CD4-positive, alpha-beta T cell treated with Interleukin-4 for 1 hour (primary cell): Measurements from ENCODE around the gene DIP2C.
"Not testable (repeated sequence)": the region's sequence is repeated elsewhere in the genome, so short reads cannot be mapped to it uniquely, and the experiment has no call there.

Experiments used
- DNase-seq, 2 donors: peaks; one replicate each; pipeline ENCODE4 v3.0.0-alpha.2; 2020 to 2022

DIP2C gene

DNA sequence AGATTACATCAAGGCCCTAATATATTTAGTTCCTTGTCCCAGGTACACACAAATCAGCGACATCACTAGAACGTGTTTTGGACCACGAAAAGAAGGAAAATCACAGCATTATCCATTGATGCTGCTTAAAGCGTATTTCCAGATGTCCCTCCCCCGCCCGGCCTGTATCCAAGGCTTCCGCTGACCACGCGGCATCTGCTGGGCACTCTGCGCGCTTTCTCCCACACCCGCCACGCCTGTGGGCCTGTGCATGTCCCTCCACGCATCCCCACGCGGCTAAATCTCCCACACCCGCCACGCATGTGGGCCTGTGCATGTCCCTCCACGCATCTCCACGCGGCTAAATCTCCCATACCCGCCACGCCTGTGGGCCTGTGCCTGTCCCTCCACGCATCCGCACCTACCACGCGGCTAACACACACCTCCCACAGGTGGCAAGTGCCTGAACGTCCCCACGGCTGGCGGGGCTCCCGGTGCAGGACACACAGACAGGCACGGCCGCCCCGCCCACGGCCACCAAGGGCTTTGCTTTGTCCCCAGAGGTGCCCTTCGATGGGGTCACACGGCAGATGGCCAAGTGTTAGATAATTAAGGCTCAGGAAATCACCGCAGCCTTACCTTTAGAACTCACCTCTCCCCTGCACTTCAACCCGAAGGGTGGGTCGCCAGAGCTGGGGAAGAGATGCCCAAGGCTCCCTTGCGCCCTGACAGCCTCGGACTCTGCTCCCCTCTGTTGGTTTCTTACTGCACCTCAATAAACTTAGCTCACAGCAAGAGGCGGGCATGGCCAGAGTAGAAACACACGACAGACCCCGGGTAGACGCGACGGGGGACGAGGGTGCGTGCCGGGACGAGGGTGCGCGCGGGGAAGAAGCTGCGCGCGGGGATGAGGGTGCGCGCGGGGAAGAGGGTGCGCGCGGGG is 49.5 kb downstream of the DIP2C start:
- DNase-seq = no peak

DNA sequence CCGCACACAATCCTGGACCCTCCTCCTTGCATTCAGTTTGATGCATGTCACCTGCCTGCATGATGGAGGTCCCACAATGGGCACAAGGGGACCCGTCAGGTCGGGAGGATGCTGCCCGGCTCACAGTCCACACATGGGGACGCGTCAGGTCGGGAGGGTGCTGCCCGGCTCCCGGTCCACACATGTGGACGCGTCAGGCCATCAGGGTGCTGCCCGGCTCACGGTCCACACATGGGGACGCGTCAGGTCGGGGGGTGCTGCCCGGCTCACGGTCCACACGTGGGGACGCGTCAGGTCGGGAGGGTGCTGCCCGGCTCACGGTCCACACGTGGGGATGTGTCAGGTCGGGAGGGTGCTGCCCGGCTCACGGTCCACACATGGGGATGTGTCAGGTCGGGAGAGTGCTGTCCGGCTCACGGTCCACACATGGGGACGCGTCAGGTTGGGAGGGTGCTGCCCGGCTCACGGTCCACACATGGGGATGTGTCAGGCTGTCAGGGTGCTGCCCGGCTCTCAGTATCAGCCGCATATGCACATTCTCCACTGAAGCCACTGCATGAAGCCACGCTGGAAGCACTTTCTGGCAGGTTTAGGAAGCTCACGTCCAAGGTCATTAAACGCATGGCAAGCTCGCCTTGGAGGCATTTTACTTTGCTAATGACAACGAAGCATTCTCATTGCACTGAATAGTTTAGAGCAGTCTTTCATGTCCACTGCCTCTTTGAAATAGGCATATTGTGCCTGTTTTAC is 50.3 kb downstream of the DIP2C start:
- no peak for DNase-seq

DNA sequence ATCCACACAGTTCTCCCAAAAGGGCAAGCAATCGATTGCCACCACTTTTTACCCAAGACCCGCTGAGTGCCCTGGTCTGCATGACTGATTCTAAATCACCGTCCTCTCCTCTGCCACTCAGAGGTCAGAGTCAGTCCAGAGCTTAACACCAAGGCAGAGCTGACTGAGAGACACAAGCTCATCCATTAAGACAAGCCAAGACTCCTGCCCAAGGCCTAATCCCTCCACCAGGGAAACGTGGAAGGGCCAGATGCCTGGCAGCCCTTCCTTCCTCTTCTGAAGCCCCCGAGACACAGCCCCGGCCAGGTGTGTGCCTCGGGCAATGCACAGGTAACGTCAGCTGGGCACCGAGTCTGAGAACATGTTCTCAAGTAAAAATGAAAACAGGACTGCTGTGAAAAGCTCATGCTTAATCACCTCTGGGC is 51.7 kb downstream of the DIP2C start:
- no peak for DNase-seq

DNA sequence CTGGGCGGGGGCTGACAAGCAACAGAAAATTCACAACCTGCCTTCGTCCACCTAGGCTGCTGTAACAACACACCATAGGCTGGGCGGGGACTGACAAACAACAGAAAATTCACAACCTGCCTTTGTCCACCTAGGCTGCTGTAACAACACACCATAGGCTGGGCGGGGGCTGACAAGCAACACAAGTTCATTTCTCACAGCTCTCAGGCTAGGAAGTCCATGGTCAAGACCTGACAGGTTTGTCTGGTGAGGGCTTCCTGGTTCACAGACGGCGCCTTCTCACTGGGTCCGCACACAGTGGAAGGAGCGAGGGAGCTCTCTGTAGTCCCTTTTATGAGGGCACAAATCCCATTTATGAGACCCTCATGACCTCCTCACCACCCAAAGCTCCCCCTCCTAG is 52.2 kb downstream of the DIP2C start:
- DNase-seq = no peak

DNA sequence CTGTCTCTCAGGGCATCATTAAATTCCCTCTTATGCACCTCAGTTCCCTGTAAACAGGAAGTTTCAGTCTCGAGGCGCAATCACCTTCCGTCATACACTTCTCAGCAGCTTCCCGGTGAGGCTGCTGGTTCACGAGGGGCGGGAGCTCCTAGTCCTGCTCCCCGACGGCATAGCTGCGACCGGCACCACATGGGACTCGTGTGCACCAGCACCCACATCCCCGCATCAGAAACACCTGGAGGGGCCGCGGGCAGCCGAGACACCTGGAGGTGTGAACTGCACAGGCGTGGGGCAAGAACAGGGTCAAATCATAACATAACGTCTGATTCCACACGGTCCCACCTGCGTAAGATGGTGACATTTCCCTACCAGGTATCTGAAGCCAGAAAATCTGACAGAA is 52.7 kb downstream of the DIP2C start:
- no peak for DNase-seq

DNA sequence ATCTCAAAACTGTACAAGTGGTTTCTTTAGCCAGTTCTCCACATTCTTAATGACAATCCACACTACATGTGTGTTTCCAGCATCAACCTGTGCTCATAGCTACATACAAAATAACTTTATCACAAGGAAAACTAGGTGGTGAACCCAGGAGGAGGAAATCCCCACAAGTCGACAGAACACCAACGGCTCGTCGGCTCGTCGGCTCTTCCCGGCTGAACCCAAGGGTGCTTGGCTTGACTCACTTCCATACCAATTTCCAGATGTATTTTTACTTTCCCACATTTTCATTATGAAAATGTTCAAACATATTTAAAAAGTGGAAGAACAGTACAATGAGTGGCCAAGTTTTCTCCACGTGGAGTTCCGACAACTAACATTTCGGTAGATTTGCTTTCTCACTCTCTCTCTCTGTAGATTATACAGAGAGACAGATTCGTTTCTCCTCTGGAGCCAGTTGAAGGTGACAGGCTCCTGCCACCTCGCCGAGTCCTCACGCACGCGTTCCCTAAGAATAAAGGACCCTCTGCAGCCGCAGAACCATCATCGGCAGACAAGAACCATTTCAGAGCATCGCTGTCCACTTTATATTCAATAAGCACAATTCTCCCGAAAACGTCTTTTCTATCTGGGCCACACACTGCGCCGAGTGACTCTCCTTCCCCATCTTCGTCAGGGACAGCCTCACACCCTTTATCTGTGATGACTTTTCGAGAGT is 53.3 kb downstream of the DIP2C start:
- DNase-seq = no peak

DNA sequence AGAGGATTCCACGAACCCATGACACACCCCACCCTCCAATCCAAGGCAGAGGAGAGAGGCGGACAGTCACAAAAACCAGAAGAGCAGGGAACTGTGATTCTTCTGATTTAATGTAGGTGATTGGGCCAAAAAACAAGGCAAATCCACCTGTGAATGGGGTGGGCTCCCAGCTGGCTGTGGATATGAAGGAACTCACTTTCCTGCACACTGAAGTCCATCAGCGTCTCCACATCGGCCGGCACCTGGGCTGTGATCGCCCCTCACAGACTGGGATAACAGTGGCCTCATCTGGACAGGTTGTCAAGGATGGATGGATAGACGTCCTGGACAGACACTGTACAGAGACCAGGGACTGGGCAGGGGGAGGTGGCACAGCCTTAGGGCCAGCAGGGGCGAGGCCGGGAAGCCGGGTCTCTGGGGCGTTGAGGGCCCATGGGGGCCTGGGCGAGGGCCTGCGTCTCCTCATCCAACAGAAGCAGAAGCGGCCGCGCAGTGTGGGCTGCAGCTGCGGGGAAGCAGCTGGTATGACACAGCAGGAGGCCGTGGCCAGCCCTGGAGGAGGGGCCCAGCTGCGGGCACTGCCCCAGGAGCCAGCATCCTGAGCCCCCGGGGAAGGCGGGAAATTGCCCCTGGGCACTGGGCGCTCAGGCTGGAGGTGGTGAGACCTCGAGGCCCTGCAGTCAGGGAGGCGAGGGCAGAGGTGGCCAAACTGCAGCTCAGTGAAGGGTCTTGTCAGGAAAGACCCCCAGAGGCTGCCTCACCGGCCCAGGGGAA is 54.2 kb downstream of the DIP2C start:
- no peak for DNase-seq

DNA sequence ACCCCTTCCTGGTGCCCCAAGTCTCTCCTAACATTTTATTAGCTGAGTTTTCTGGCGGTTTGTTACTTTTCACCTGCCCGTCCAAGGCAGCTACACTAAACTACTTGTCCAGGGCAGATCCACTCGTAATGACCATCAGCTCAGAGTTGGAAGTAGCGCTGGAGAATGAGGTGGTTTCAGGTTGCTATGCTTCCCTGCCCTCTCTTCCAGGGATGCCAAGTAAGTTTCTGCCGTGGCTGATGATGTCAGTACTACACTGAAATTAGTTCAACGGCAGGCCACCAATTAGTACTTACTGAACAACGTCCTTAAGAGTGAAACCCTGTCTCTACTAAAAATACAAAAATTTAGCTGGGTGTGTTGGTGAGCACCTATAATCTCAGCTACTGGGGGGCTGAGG is 55.2 kb downstream of the DIP2C start:
- no peak for DNase-seq

DNA sequence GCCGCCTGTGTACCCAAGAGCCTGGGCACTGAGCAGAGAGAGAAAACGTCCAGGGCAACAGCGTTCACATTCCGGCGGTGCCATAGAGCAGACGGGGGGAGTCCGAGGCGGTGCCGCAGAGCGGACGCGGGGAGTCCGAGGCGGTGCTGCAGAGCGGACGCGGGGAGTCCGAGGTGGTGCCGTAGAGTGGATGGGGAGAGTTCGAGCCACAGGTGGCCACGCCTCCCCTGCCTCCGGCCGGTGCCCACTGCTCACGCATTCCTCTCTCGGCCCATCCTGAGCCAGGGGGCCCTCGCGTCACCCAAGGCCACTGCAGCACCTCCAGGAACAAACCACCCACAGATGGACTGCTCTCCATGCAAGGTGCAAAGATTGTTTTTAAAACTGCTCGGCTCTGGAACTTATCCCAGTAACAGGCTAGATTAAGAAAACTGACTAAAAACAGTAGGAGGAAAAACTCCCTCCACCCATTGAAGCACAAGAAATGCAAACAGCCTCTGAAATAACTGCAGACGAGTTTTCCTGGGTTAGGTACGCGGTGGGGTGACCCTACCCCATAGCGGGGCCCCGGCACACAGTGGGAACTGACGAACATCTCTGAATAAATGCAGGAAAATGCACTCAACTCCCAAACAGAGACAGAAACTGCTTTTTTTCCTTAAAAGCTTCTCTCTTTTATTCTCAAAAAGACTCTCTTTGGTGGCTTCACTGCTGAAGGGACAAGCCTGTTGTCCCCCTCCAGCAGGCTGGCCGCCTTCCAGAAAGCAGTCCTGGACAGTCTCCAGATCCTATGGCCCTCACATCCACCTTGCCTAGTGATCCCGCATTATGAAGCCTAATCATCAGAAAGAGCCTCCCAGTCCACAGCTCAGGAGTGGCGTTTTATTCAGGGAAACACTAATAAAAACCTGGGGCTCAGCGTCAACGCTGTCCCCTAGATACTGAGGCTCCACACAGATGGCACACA is 55.9 kb downstream of the DIP2C start:
- DNase-seq = no peak

DNA sequence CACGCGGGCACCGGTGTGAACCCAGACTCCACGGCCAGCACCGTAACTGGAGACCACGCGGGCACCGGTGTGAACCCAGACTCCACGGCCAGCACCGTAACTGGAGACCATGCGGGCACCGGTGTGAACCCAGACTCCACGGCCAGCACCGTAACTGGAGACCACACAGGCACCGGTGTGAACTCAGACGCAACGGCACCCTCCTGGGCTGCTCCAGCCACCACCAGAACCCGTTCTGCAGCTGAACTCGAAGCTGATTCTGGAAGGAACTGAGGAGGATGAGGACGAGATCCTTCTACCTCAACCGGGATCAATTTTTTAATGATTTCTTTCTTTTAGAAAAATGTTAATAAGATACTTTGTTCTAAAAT is 56.7 kb downstream of the DIP2C start:
- DNase-seq = not testable (repeated sequence)

DNA sequence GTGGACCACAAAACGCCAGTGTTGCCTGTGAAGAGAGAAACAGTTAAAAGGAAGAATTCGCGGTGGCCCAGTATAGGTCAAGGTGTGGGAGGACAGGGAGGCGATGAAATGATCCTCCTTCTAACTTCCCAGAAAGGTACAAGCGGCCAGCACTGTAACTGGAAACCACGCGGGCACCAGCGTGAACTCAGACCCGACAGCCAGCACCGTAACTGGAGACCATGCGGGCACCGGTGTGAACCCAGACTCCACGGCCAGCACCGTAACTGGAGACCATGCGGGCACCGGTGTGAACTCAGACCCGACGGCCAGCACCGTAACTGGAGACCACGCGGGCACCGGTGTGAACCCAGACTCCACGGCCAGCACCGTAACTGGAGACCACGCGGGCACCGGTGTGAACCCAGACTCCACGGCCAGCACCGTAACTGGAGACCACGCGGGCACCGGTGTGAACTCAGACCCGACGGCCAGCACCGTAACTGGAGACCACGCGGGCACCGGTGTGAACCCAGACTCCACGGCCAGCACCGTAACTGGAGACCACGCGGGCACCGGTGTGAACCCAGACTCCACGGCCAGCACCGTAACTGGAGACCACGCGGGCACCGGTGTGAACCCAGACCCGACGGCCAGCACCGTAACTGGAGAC is 57.2 kb downstream of the DIP2C start:
- DNase-seq = not testable (repeated sequence)

DNA sequence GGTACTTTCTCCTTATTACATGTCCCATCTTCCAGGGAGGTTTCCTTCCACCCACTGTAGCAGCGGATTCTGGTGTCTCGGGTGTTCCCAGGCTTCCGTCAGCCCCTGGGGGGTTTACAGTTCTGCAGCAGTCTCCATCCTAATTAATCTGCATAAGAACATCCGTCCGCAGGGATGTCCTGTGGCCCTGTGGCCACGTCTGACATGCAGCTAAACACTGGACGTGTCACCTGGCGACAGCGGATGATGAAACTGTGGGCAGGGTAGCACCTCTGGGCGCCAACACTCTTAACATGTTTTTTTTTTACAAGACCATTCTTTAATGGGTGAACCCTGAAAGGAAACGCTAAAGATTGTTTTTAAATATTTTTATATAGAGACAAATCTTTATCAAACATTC is 58.2 kb downstream of the DIP2C start:
- DNase-seq = no peak

DNA sequence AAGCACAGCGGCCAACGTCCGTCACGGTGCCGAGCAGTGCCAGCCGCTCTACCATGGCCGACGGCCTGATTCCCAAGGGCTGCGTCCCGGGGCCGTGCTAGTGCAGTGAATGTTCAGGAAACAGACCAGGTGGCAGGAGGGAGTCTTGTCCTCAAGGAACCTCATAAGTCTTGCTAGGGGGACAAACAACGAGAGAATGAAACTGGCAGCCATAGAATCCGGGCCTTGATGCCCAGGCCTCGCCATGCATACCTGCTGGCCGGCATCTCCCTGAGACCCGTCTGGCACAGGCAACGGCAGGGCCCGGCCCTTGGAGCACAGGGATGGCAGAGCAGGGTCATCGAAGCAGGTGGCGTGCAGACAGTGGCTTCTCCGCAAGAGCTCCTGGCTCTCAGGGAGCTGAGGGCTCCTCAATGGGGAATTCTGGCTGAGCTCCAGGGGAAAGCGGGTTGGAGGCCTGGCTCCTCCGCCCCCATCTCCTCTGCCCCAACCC is 58.8 kb downstream of the DIP2C start:
- DNase-seq = no peak

DNA sequence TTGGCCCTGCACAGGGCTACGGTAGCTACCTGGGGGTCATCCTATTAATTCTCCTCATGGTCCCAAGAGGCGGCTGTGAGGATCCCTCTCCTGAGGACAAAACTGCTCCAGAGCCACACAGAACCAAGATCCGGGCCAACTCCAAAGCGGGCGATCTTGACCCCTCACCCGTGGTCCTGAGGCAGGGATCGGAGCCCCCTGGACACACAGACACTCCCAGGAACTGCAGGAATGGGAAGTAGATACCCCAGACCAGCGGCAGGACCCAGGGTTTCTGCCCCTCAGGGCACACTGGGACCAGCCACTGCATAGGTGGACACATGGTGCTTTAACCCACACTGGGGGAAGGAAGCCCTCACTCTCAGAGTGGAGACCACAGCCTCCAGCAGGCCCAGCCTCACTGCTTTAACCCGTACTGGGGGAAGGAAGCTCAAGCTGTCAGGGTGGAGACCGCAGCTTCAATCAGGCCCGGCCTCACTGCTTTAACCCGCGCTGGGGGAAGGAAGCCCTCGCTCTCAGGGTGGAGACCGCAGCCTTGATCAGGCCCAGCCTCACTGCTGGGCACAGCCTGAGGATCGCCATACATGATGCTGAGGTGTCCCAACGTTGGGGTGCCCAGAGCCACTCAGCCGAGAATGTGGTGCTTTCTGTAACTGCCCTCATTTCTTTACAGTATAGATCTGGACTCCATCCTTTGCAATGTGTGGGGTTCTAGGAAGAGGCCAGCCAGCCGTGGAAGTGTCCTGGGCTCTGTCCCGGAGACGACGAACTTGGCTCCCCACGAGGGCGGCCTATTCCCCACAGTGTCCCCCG is 60.1 kb downstream of the DIP2C start:
- no peak for DNase-seq

DNA sequence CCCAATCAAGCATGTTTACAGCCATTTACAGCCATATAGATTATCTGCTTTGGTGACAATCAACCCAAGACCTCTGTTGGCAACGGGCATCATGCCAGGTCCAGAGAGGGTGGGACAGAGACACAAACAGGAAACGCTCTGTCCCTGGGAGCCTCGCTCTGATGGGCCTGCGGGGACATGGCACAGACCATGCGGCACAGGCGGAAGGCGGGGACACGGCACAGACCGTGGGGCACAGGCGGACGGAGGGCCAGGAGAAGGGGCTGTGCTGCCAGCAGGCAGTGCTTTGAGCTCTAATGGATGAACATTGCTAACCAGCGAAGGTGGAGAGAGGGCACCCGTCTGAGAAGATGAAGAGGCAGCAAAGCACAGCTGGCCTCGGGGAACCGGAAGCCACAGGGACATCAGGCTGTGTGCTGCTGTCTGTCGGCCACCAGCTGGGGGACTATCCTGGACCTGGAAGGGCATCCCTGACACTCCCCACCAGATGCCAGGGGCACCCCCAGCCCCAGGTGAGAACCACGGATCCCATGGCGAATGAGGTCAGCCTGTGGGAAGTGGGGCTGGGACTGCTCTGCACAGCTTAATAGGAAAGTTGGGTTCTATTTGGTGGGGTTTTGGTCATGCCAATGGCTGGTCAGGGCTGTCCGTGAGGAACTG is 61.0 kb downstream of the DIP2C start:
- no peak for DNase-seq

DNA sequence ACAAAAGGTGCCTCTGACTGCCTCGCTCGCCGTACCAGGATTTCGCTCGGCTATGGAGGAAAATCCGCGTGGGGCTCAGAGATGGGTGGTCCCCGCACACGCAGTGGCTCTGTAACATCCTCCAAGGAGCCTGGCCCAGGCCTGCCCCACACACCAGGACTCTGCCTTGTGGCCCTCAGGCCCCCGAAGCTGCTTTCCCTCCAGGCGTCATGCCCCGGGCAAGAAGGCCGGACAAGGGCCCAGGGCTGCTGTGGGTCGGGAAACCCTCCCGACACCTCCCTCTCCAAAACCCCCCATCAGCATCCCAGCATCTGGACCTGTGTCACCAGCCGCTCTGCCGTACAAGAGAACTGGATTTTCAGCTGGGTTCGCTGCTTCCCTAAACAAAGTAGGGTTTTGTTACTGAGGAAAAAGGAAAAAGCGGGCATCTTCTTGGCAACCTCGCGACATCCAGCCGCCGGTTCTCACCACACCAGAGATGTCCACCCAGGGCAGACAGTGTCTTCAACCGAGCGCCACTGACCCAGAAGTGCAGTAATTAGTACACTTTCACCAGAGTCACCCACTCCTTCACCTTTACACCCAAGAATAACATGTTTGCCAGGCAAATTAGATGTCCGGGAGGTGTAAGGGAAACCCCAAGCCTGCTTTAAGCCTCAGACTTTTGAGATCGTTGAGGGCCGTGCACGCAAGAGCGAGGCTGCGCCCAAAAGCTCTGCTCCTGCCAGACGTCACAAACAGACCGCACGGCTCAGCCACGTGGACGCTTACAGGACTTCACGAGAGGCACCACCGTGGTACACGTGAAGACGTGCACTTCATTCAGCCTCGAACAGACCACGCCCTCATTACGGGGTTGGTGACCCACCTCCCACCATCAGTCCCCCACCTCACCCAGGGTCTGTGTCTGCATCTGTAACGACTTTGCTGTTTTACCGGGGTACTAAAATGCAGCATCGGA is 62.2 kb downstream of the DIP2C start:
- DNase-seq = no peak

DNA sequence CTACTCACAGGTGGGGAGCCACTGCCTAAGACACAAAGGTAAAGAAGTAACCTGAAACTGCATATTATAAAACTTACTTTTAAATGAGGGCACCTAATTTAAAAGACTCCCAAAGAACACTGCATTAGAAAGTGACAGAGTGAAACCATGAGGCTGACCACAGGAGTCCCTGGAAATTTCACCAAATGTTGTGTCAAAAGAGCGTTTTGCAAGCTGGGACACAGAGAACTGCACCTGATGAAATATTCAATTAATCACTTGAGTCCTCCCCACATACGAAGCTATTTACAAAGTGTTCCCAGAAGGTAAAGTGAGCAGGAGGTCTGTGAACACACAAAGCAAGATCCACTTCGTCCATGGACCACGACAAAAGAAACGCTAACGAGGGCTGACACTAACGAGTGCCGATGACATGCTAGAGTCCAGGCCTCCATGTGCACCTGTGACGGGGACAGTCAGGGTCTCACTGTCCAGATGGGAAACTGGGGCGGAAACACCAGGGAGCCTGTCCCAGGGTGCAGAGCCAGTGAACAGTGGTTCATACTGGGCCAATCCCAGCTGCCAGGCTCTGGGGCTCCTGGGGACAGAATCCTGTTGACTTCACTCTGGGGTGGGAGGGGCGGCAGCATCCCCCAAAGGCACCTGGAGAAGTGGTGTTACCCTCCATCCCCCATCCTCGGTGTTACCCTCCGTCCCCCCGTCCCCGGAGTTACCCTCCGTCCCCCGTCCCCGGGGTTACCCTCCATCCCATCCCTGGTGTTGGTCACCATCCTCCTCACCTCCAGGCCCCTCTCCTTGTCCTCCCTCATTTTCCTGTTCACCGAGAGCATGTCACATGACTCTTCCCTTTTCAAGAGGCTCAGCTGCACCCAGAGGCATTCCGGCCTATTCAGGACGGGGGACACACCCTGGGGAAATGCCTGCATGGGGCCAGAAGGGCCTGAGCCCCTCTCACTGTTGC is 63.4 kb downstream of the DIP2C start:
- DNase-seq = no peak
